Esophagus squamous epithelium (tissue), 5 donors: ENCODE data around the gene SMC5. TPM values are rescaled to one million over a fixed set of nuclear protein-coding genes. Genes with fewer than 3 reads are reported as not detected.
A peak's percentile ranks its signal among the peaks of the same experiment; 100 is the strongest.
"Not testable (repeated sequence)": the region's sequence is repeated elsewhere in the genome, so short reads cannot be mapped to it uniquely, and the experiment has no call there.

ENCODE experiments used
- DNase-seq: peaks from one replicate; lab custom pipeline; 2025; lab: John Stamatoyannopoulos, UW
- H3K27ac ChIP-seq, 4 donors: fragments of 200-600 bp; sonication (generic); one replicate each; pipeline ENCODE4 v1.5.1; 2016 to 2019; ENCODE audit warnings: mild to moderate bottlenecking in 1 of 4
- H3K27me3 ChIP-seq, 4 donors: fragments of 200-600 bp; sonication (generic); 1 replicate in 3 of 4; 2 replicates in 1 of 4; pipeline versions ENCODE4 v1.5.1 to v1.6.0; 2017 to 2021; ENCODE audit warnings: antibody characterized with exemption in 1 of 4
- H3K36me3 ChIP-seq, 3 donors: fragments of 200-600 bp; sonication (generic); one replicate each; pipeline ENCODE4 v1.5.1; 2016 to 2019
- H3K4me1 ChIP-seq, 3 donors: fragments of 200-600 bp; sonication (generic); one replicate each; pipeline ENCODE4 v1.5.1; 2017 to 2019
- H3K4me3 ChIP-seq, 4 donors: fragments of 200-600 bp; sonication (generic); 1 replicate in 3 of 4; 2 replicates in 1 of 4; pipeline ENCODE4 v1.5.1; 2016 to 2019; ENCODE audit warnings: mild to moderate bottlenecking in 2 of 4, moderate library complexity in 1 of 4
- H3K9me3 ChIP-seq, 3 donors: fragments of 200-600 bp; sonication (generic); one replicate each; pipeline ENCODE4 v1.5.1; 2016 to 2019
- CTCF ChIP-seq, 6 experiments: fragments of 450-650 bp in 4 of 6; fragments of 200-600 bp in 2 of 6; sonication (generic) in 2 of 6; IDR thresholded peaks; one replicate each; pipeline ENCODE4 v1.5.1; 2016 to 2019; ENCODE audit warnings: antibody characterized with exemption in 6 of 6, mild to moderate bottlenecking in 4 of 6, moderate library complexity in 4 of 6
- POLR2A ChIP-seq, 4 donors: fragments of 450-650 bp; IDR thresholded peaks; one replicate each; pipeline ENCODE4 v1.6.1; 2017; ENCODE audit warnings: antibody characterized with exemption in 4 of 4, mild to moderate bottlenecking in 4 of 4, moderate library complexity in 3 of 4
- WGBS, 2 donors: methylation state at CpG; one replicate each; pipeline ENCODE4 v1.1.5; 2018; 5-methylcytosine and 5-hydroxymethylcytosine counted together
- intact Hi-C: fragments of 100-400 bp; cut with DNase I; formaldehyde crosslinking; loops from one replicate; pipeline ENCODE4 v1.15.0; 2022
- total RNA-seq, 4 donors: library from RNA; depleted of rRNA; stranded (reverse); fragments of >200 nt; gene quantifications; one replicate each; pipeline ENCODE4 v1.1.0, GENCODE V29; 2016
- donor health status: DM: yes; HTN: yes; CAD: no.

SMC5 gene
- total RNA-seq, 4 donors from 2014 or later, result 16.5 to 36.0 (median 23.9) TPM

GRCh38 chr9:70318002-70318401 lies 59.2 kb downstream of the SMC5 start:
- Histone ChIP-seq H3K27me3 (no peaks in the 10 kb centered on the region), H3K9me3 (no peaks in the 10 kb centered on the region), H3K4me3 (no peak overlapping the region), H3K27ac (no peak overlapping the region), H3K36me3 (peaks cover 0 to 100% (median 16%) of the 10 kb centered on the region in 3 donors), H3K4me1 (no peaks in the 10 kb centered on the region)
- no peak for DNase-seq
- no peak for TF ChIP-seq CTCF (IDR thresholded peaks at IDR 0.05)
- TF ChIP-seq POLR2A (IDR thresholded peaks at IDR 0.05), result no peak
- intact Hi-C loops, result no loop called here
- 91 to 96% methylated on average over 6 of the region's 6 CpGs for WGBS, 2 donors

- Histone ChIP-seq H3K36me3 (peaks cover 8 to 100% (median 9%) of the 10 kb centered on the region in 3 donors), H3K27me3 (no peaks in the 10 kb centered on the region), H3K27ac (no peak overlapping the region), H3K9me3 (no peaks in the 10 kb centered on the region), H3K4me1 (no peaks in the 10 kb centered on the region), H3K4me3 (no peak overlapping the region)
- 84 to 91% methylated on average over 4 of the region's 4 CpGs for WGBS, 2 donors
- DNase-seq, result no peak
- intact Hi-C loops, result no loop called here
- no peak for TF ChIP-seq CTCF (IDR thresholded peaks at IDR 0.05)
- TF ChIP-seq POLR2A (IDR thresholded peaks at IDR 0.05), result no peak
Observed at GRCh38 chr9:70322096-70322495, 63.3 kb downstream of the SMC5 start.

GRCh38 chr9:70324963-70325362 lies 66.2 kb downstream of the SMC5 start:
- peaks cover 0 to 4% (median 0%) of the 10 kb centered on the region in 3 donors for H3K4me1 ChIP-seq
- no peaks in the 10 kb centered on the region for H3K27me3 ChIP-seq
- peaks cover 0 to 5% (median 0%) of the 10 kb centered on the region in 3 donors for H3K9me3 ChIP-seq
- 67 to 89% methylated on average over 3 of the region's 3 CpGs for WGBS, 2 donors
- H3K27ac ChIP-seq, result no peak overlapping the region
- peaks cover 3 to 100% (median 8%) of the 10 kb centered on the region in 3 donors for H3K36me3 ChIP-seq
- no peak for TF ChIP-seq CTCF (IDR thresholded peaks at IDR 0.05)
- TF ChIP-seq POLR2A (IDR thresholded peaks at IDR 0.05), result no peak
- intact Hi-C loops, result no loop called here
- DNase-seq, result no peak
- H3K4me3 ChIP-seq, result no peak overlapping the region

GRCh38 chr9:70328625-70329024 lies 69.8 kb downstream of the SMC5 start:
- WGBS, 2 donors, result 20% methylated on average over 1 of the region's 4 CpGs; no CpG with 5 or more reads in 1 of the 2 donors
- H3K4me3 ChIP-seq, H3K27me3 ChIP-seq, H3K4me1 ChIP-seq, DNase-seq, H3K9me3 ChIP-seq, H3K27ac ChIP-seq, intact Hi-C loops: not testable (repeated sequence)
- peaks cover 3 to 98% (median 8%) of the 10 kb centered on the region in 3 donors for H3K36me3 ChIP-seq

- TF ChIP-seq CTCF (IDR thresholded peaks at IDR 0.05), result peak in 5 of 6 experiments; percentile 17 to 70 (median 61)
- TF ChIP-seq POLR2A (IDR thresholded peaks at IDR 0.05), result no peak
- DNase-seq, result no peak
- no peaks in the 10 kb centered on the region for H3K27me3 ChIP-seq
- H3K36me3 ChIP-seq, result peaks cover 0 to 39% (median 0%) of the 10 kb centered on the region in 3 donors
- H3K9me3 ChIP-seq, result no peaks in the 10 kb centered on the region
- no peaks in the 10 kb centered on the region for H3K4me1 ChIP-seq
- intact Hi-C loops, result loop anchor here (10.0 kb wide), 1 partner anchor 54 kb away; no protein-coding TSS in a partner anchor
- no peak overlapping the region for H3K4me3 ChIP-seq
- WGBS, 2 donors, result 0% methylated on average over 1 of the region's 1 CpG
- H3K27ac ChIP-seq, result no peak overlapping the region
Observed at GRCh38 chr9:70340572-70340971, 81.8 kb downstream of the SMC5 start.
